ENCODE measurements around the gene CD58.

CD58 gene

GRCh38 chr1:116508085-116508983, 62.5 kb downstream of the CD58 start:
- no peak for DNase-seq

GRCh38 chr1:116507631-116508030, 63.2 kb downstream of the CD58 start:
- no peak for DNase-seq

DNA sequence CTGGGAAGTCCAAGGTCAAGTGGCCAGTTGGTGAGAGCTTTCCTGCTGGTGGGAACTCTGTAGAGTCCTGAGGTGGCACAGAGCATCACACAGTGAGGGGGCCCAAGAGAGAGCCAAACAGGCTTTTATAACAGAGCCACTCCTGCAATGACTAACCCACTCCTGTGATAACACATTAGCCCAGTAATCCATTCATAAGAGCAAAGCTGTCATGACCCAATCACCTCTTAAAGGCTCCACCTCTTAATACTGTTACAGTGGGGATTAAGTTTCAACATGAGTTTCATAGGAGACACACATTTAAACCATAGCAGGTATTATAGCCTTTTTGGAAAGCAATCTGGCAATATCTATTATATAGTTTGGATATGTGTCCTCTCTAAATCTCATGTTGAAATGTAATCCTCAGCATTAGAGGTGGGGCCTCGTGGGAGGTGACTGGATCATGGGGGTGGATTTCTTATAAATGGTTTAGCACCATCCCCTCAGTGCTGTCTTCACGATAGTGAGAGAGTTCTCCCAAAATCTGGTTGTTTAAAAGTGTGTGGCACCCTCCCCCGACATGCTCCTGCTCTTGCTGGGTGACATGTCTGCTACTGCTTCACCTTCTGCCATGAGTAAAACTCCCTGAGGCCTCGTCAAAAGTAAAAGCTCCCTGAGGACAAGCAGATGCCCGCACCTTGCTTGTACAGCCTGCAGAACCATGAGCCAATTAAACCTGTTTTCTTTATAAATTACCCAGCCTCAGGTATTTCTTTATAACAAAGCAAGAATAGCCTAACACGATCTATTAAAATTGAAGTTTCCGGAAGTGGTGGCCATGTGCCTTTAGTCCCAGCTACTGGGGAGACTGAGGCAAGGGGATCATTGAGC, 64.5 kb downstream of the CD58 start:
- DNase-seq: no peak

DNA sequence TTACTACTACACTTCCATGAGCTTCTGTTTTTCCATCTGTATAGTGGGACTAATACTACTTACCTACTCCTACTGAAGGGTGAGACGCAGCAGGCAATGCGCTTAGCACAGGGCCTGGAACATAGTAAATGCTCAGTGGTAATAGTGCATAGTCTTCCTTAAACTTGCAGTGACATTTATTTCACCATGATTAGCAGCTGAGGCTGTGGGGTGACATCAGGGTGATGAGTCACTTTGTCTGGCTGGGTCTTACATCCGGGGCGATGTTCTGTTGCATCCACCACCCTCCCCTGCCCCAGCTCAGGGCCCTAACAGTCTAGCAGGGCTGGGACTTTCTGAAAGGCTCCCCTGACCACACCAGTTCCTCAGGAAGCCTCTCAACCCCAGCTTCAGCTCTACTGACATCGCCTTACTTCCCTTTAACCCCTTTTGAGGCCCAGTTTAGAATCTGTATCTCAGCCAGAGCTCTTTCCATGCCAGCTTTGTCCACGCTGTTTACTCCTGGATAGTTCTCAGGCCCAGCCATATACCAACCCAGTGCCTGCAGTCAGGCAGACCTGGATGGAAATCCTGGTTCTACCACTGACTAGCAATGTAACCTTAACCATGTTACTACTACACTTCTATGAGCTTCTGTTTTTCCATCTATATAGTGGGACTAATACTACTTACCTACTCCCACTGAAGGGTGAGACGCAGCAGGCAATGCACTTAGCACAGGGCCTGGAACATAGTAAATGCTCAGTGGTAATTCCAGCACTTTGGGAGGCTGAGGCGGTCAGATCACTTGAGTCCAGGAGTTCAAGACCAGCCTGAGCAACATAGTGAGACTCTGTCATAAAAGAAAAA, 66.3 kb downstream of the CD58 start:
- DNase-seq: peak; percentile 86

DNA sequence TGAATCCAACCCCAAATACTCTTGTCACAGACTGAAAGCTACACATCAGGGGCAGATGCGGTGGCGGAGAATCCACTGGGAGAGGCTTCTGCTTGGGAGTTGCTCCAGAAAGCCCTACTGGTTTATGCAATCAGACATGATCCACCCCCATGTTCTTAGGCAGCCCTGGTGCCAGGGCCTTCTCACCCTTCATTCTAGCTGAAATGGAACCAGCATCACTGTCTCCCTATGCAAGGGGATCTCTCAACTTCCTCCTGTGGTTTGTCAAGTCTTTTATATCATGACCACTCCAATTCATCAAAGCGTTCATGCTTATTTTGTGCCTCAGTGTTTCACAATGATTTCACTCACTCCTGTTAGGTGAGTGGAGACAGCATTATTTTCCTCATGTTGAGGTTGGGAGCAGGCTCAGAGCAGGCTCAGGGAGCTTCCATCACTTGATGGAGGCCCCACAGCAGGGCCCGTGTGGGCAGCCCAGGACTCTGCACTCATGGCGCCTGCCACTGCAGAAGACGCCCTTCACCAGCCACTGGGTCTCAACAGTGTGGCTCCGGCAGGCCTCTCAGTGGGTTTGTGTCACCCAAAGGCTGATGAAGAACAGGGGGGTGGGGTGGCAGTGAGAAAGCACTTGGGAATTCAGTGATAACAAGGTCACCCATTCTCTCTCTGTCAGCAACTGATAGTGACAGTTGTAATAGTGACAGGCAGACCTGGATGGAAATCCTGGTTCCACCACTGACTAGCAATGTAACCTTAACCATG, 67.1 kb downstream of the CD58 start:
- DNase-seq: no peak

- no peak for DNase-seq
These were observed 68.0 kb downstream of the CD58 start for GRCh38 chr1:116502671-116503314.

DNA sequence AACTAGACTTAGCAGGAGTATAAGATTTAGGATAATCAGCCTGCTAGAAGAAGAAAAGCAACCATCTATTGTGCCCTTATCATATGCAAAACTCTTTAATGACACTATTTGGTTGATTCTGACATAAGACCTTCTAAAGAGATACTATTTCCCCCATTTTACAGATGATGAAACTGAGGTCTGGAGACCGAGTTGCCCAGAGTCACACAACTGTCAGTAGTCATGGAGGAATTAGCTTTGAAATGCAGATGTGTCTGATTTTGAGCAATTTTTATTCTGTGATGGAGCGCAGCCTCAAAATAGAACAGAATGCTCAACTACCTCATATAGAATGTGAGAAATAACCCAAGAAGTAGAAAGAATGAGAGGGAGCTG, 69.0 kb downstream of the CD58 start:
- DNase-seq: no peak

DNA sequence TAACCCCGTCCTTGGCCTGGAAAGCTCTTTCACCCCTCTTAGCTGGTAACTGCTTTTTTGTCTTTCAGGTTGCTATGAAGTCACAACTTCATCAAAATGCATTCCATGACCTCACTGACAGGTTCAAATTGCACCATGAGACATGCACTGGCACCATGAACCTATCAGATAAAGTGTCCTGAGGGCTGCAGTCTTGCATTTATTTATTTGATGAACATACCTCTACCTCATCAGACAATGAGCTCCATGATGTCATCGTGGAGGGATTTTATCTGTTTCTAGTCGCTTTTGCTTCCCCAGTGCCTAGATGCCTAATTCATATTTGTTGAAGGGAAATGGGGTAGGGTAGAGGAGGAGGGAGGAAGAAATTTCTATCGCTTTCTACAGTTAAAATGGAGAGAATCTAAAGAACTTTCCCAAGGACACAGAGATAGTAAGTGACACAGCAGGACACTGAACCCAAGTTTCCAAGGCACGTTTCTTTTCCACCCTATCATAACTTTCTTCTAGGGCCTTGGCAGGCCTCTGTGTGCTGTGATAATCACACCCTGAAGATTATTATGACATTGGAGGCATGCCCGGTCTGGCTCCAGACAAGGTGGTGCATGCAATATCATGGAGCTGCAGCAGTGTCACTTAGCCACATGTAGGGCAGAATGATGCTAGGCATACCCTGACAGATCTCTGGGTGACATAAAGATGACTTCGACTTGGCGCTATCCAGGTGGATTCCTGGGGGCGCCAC, 69.5 kb downstream of the CD58 start:
- DNase-seq: no peak

- peak; percentile 67 for DNase-seq
These were observed 71.8 kb downstream of the CD58 start for GRCh38 chr1:116498789-116499628.

DNA sequence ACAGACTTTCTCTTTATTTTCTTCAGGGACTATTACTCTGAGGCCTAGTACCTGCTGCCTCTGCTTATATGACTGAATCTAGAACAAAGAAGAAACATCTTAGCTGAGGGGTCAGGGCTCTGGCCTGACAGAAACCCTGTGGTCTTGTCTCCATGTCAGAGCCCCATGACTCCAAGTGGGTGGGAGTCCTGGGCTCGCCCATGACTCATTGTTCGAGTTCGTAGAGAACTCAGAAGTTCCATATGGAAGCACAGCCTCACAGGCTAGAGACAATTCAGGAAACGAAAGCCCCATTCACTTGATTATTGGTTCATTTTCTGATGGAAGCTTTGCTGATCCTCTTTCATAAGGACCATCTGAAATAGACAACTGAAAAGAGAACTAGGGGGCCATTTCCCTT, 73.2 kb downstream of the CD58 start:
- no peak for DNase-seq

- no peak for DNase-seq
These were observed 73.9 kb downstream of the CD58 start for GRCh38 chr1:116496898-116497297.

DNA sequence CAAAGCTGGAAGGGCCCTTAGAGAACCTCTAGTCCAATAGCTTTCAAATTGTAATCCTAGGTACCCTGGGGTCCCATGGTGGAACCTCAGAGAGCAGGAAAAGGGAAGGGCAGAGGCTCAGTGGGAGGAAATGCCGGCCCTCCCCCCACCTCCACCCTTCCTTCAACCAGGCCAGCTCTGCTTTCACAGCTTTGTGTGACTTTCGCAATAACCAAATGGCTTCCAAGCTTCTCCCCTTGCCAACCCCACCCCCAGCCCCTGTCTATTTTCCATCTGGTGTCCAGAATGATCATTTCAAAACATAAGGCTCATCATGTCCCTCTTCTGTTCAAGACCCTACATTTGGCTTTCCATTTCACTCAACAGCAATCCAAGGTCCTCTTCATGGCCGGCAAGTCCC, 74.4 kb downstream of the CD58 start:
- no peak for DNase-seq

- DNase-seq: no peak
These were observed 75.3 kb downstream of the CD58 start for GRCh38 chr1:116495535-116495934.

GRCh38 chr1:116494745-116495144, 76.1 kb downstream of the CD58 start:
- no peak for DNase-seq

DNA sequence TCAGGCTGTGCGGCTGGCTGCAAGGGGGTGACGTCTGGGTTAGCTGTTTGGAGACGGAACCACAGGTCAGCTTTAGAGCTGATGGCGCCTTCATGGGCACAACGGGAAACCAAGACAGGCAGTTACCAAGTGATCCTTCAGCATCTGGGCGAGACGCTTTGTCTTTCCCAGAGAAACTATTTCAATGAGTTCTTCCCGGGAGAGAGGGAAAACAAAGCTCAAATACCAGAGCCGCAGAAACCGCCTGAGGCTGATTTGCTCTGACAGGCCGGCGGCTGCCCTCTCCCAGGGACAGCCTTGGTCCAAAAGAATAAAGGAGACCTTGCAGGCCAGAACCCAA, 76.5 kb downstream of the CD58 start:
- no peak for DNase-seq

DNA sequence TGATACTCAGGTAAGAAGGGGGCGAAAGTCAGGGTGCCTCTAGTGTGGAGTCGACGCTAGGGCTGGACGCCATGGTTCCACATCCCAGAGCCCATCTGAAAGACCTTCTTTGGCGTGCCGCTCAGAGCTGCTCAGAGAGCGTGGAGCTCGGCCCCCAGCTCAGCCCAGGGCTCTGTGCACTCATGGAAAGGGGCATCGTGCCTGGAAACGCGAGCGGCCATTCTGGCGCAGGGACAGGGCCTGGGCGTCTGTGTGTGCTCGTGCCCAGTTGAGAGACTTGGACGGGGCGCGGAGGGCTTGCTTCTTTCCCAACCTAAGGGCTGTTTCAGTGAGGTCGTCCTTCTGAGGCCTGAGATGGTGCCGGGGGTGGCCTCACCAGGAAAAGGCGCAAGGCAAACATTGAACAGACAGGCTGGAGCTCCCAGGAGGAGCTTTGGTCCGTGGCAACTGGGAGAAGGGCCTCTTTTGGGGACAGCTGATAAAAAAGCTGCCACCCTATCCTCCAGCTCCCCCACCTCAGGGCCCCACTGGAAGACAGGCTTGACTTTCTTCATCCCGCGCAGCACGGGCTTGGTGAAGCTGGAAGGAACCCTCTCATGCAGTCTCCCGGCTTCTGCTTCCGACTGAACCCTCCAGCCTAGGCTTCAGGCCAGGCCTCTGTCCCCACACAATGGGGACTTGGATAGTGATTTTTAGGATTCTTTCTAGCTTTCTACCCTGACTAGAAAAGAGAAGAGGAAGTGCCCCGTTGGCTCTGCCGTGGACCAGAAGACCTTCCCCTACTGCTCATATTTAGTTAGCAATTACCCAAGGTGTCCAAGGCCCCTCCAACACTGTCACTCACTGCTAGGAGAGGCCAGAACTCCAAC, 77.1 kb downstream of the CD58 start:
- DNase-seq: no peak

- no peak for DNase-seq
These were observed 77.8 kb downstream of the CD58 start for GRCh38 chr1:116493036-116493435.

DNA sequence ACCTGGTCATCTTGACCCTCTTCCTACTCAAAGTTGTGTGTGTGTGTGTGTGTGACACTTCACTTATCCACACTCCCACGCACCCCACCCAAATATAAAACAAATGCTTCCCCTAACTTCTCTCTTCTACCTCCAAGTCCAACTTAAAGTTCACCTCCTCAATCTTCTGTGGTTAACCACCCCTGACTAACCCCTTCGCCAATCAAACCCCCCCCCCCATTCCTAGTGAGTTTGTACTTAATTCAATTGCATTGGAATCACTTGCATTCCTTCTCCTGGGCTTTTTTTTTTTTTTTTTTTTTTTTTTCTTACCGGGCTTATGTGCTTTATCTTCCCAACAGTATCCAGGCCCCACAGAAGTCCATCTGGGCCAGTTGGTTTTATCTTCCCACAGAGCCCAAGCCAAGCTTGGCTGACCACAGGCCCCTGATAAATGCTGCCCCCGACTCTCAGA, 78.4 kb downstream of the CD58 start:
- no peak for DNase-seq

Data from activated CD8-positive, alpha-beta memory T cell treated with anti-CD3 and anti-CD28 coated beads for 24 hours (primary cell).